Nephron progenitor cell (in vitro differentiated cells): ENCODE results near the gene ATP13A2.

Experiments used
- DNase-seq: peaks from one replicate; pipeline ENCODE4 v3.0.0; 2021
- H3K27ac Mint-ChIP-seq: 2 replicates; pipeline ENCODE4 v1.8.0; 2021; ENCODE audit warnings: mild to moderate bottlenecking, moderate library complexity, mixed read lengths
- H3K27me3 Mint-ChIP-seq: 2 replicates; pipeline ENCODE4 v1.8.0; 2021; ENCODE audit warnings: mild to moderate bottlenecking, low read depth, mixed read lengths; ENCODE audit not compliant: poor library complexity
- H3K36me3 Mint-ChIP-seq: 2 replicates; pipeline ENCODE4 v1.8.0; 2021; ENCODE audit warnings: low read depth, mixed read lengths
- H3K4me1 Mint-ChIP-seq: 2 replicates; pipeline ENCODE4 v1.8.0; 2021; ENCODE audit warnings: mixed read lengths
- H3K4me3 Mint-ChIP-seq: 2 replicates; pipeline ENCODE4 v1.8.0; 2021; ENCODE audit warnings: mild to moderate bottlenecking, moderate library complexity, mixed read lengths
- H3K9me3 Mint-ChIP-seq: 2 replicates; pipeline ENCODE4 v1.8.0; 2021; ENCODE audit warnings: mild to moderate bottlenecking, moderate library complexity, mixed read lengths
- TF ChIP-seq, protein P1 (sequence below): fragments of 200-600 bp; sonication (generic); IDR thresholded peaks from 2 replicates; pipeline ENCODE4 v1.5.0; 2021; ENCODE audit warnings: antibody characterized with exemption

Gene ATP13A2

DNA sequence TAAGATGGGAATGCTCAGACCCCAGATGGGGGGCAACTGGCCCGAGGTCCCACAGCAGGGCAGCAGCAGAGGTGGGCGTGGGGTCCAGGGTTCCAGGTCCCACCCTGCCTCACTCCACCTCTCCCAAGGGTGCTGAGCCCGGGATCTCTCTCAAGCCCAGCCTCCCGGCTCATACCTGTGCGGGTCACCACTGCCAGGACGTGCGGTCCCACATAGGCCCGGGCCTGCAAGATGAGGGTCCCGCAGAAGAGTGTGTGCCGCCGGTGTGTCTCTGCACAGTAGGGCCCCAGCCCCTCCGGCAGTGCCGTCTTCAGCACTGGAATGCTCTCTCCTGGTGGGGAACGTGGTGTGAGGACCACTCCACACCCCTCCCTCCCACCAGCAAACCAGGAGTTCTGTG, 14.9 kb downstream of the ATP13A2 start:
- no peak for DNase-seq
- TF ChIP-seq, protein P1, sequence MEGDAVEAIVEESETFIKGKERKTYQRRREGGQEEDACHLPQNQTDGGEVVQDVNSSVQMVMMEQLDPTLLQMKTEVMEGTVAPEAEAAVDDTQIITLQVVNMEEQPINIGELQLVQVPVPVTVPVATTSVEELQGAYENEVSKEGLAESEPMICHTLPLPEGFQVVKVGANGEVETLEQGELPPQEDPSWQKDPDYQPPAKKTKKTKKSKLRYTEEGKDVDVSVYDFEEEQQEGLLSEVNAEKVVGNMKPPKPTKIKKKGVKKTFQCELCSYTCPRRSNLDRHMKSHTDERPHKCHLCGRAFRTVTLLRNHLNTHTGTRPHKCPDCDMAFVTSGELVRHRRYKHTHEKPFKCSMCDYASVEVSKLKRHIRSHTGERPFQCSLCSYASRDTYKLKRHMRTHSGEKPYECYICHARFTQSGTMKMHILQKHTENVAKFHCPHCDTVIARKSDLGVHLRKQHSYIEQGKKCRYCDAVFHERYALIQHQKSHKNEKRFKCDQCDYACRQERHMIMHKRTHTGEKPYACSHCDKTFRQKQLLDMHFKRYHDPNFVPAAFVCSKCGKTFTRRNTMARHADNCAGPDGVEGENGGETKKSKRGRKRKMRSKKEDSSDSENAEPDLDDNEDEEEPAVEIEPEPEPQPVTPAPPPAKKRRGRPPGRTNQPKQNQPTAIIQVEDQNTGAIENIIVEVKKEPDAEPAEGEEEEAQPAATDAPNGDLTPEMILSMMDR, result no peak
- H3K4me1 Mint-ChIP-seq, result no peaks in the 10 kb centered on the region
- H3K27ac Mint-ChIP-seq, result no peak overlapping the region
- peaks cover 12% of the 10 kb centered on the region for H3K36me3 Mint-ChIP-seq
- no peak overlapping the region for H3K4me3 Mint-ChIP-seq
- H3K27me3 Mint-ChIP-seq, result peaks cover 5% of the 10 kb centered on the region
- no peaks in the 10 kb centered on the region for H3K9me3 Mint-ChIP-seq

DNA sequence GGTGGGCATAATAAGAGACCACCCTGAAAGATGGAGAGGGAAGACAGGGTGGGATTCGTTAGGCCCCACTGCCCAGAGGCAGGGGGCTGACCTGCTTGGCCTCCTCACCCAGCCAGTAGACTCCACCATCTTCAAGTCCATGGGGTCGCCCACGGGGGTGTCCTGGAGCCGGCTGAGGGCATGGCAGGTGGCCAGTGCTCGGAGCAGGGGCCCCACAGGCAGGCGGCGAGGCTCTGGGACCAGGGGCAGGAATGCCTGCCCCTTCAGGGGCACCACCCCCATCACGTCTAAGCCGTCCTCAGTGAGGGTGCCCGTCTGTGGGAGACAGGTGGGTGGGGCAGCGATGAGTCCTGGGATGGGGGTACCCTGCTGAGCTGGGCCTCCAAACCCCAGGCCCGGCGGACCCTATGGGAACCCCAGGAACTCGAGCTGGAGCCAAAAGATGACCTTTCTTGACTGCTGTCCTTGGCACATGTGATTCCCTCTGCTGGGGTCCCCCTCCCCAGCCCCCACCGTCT, 18.1 kb downstream of the ATP13A2 start:
- Mint-ChIP-seq H3K27me3 (no peaks in the 10 kb centered on the region), H3K36me3 (peaks cover 4% of the 10 kb centered on the region), H3K4me1 (no peaks in the 10 kb centered on the region), H3K9me3 (no peaks in the 10 kb centered on the region), H3K4me3 (no peak overlapping the region), H3K27ac (no peak overlapping the region)
- DNase-seq, result no peak
- TF ChIP-seq, protein P1, result no peak

- Mint-ChIP-seq H3K9me3 (no peaks in the 10 kb centered on the region), H3K4me3 (no peak overlapping the region), H3K4me1 (no peaks in the 10 kb centered on the region), H3K36me3 (no peaks in the 10 kb centered on the region), H3K27ac (no peak overlapping the region), H3K27me3 (no peaks in the 10 kb centered on the region)
- no peak for DNase-seq
- TF ChIP-seq, protein P1, result no peak
Measured at GRCh38 chr1:16992675-16993074, 19.1 kb downstream of the ATP13A2 start.

DNA sequence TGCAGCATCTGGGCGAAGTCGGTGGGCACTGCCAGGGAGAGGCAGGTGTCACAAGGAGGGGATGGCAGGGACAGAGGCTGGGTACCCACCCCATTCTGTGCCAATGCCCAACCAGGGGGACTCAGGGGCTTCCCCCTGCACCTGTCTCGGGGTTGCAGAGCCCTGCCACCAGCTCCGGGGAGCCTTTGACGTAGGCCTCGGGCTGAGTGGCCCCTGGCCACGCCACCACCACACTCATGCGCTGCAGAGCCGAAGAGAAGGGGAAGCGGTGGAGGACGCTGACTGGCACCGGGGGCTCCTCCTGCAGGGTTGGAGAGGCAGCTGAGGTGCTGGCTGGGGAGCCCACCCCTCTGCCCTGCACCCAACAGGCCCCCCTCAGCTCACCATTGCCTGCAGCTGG, 19.6 kb downstream of the ATP13A2 start:
- DNase-seq, result no peak
- Mint-ChIP-seq H3K27ac (no peak overlapping the region), H3K36me3 (no peaks in the 10 kb centered on the region), H3K27me3 (no peaks in the 10 kb centered on the region), H3K9me3 (no peaks in the 10 kb centered on the region), H3K4me3 (no peak overlapping the region), H3K4me1 (no peaks in the 10 kb centered on the region)
- TF ChIP-seq, protein P1, result no peak

- Mint-ChIP-seq H3K27ac (no peak overlapping the region), H3K4me1 (no peaks in the 10 kb centered on the region), H3K27me3 (no peaks in the 10 kb centered on the region), H3K9me3 (no peaks in the 10 kb centered on the region), H3K36me3 (no peaks in the 10 kb centered on the region), H3K4me3 (no peak overlapping the region)
- TF ChIP-seq, protein P1, result no peak
- no peak for DNase-seq
Measured at GRCh38 chr1:16991571-16991970, 20.2 kb downstream of the ATP13A2 start.

- Mint-ChIP-seq H3K9me3 (no peaks in the 10 kb centered on the region), H3K4me3 (no peak overlapping the region), H3K27me3 (no peaks in the 10 kb centered on the region), H3K36me3 (no peaks in the 10 kb centered on the region), H3K27ac (no peak overlapping the region), H3K4me1 (peaks cover 4% of the 10 kb centered on the region)
- TF ChIP-seq, protein P1, result no peak
- DNase-seq, result no peak
Measured at GRCh38 chr1:16989676-16990391, 21.9 kb downstream of the ATP13A2 start.
